Measurements from ENCODE around the gene GRIN2A. TPM values are rescaled to one million over a fixed set of nuclear protein-coding genes. Genes with fewer than 3 reads are reported as not detected.

The GRIN2A gene
- total RNA-seq, 2 experiments from 2014 or later: not detected

GRCh38 chr16:10137341-10137740 lies 44.9 kb downstream of the GRIN2A start:
- H3K27ac ChIP-seq (ENCODE audit: low read depth, low read length, poor library complexity, severe bottlenecking): no peak overlapping the region
- ChIA-PET CTCF (ENCODE audit: unreplicated experiment) (no interaction called here), POLR2A (no interaction called here)
- no peak overlapping the region for H3K4me2 ChIP-seq (ENCODE audit: low read length)
- no peaks in the 10 kb centered on the region for H3K36me3 ChIP-seq (ENCODE audit: insufficient read depth, low read length)
- no peak overlapping the region for H2AFZ ChIP-seq (ENCODE audit: low read length)
- intact Hi-C loops (cut with micrococcal nuclease; ENCODE audit: unreplicated experiment): no loop called here
- no peaks in the 10 kb centered on the region for H3K9me2 ChIP-seq (ENCODE audit: insufficient read depth, low read length)
- no peak for DNase-seq (ENCODE audit: low spot score)
- TF ChIP-seq CTCF (conservative IDR thresholded peaks at IDR 0.05; ENCODE audit: low read length): no peak
- TF ChIP-seq EZH2phosphoT487 (IDR thresholded peaks at IDR 0.05; ENCODE audit: borderline replicate concordance, low read depth, low read length): no peak
- no peaks in the 10 kb centered on the region for H4K20me1 ChIP-seq (ENCODE audit: insufficient read depth, low read length)
- no TSS peak for BruUV-seq (replicated peaks)
- no peak overlapping the region for H3K4me3 ChIP-seq (ENCODE audit: low read depth, low read length, poor library complexity, severe bottlenecking)
- no peaks in the 10 kb centered on the region for H3K79me2 ChIP-seq (ENCODE audit: insufficient read depth, low read depth, low read length)
- H3K4me1 ChIP-seq (ENCODE audit: insufficient read depth, low read length, poor library complexity, severe bottlenecking): no peaks in the 10 kb centered on the region
- H3K9me3 ChIP-seq (ENCODE audit: low read length): no peaks in the 10 kb centered on the region

- Histone ChIP-seq H3K9me3 (ENCODE audit: low read length) (no peaks in the 10 kb centered on the region), H3K4me3 (ENCODE audit: low read depth, low read length, poor library complexity, severe bottlenecking) (no peak overlapping the region), H3K4me2 (ENCODE audit: low read length) (no peak overlapping the region), H4K20me1 (ENCODE audit: insufficient read depth, low read length) (no peaks in the 10 kb centered on the region), H3K27ac (ENCODE audit: low read depth, low read length, poor library complexity, severe bottlenecking) (no peak overlapping the region), H3K79me2 (ENCODE audit: insufficient read depth, low read depth, low read length) (no peaks in the 10 kb centered on the region), H3K36me3 (ENCODE audit: insufficient read depth, low read length) (no peaks in the 10 kb centered on the region), H3K9me2 (ENCODE audit: insufficient read depth, low read length) (no peaks in the 10 kb centered on the region), H2AFZ (ENCODE audit: low read length) (no peak overlapping the region), H3K4me1 (ENCODE audit: insufficient read depth, low read length, poor library complexity, severe bottlenecking) (no peaks in the 10 kb centered on the region)
- no TSS peak for BruUV-seq (replicated peaks)
- POLR2A ChIA-PET: no interaction called here
- CTCF ChIA-PET (ENCODE audit: unreplicated experiment): no interaction called here
- DNase-seq (ENCODE audit: low spot score): no peak
- intact Hi-C loops (cut with micrococcal nuclease; ENCODE audit: unreplicated experiment): no loop called here
- TF ChIP-seq EZH2phosphoT487 (IDR thresholded peaks at IDR 0.05; ENCODE audit: borderline replicate concordance, low read depth, low read length) (no peak), CTCF (conservative IDR thresholded peaks at IDR 0.05; ENCODE audit: low read length) (no peak)
Observed at GRCh38 chr16:10136916-10137315, 45.3 kb downstream of the GRIN2A start.

- Histone ChIP-seq H3K9me3 (ENCODE audit: low read length) (no peaks in the 10 kb centered on the region), H3K4me2 (ENCODE audit: low read length) (no peak overlapping the region), H3K27ac (ENCODE audit: low read depth, low read length, poor library complexity, severe bottlenecking) (no peak overlapping the region), H3K79me2 (ENCODE audit: insufficient read depth, low read depth, low read length) (no peaks in the 10 kb centered on the region), H4K20me1 (ENCODE audit: insufficient read depth, low read length) (no peaks in the 10 kb centered on the region), H3K9me2 (ENCODE audit: insufficient read depth, low read length) (no peaks in the 10 kb centered on the region), H3K36me3 (ENCODE audit: insufficient read depth, low read length) (no peaks in the 10 kb centered on the region), H2AFZ (ENCODE audit: low read length) (no peak overlapping the region), H3K4me1 (ENCODE audit: insufficient read depth, low read length, poor library complexity, severe bottlenecking) (no peaks in the 10 kb centered on the region), H3K4me3 (ENCODE audit: low read depth, low read length, poor library complexity, severe bottlenecking) (no peak overlapping the region)
- BruUV-seq (replicated peaks): no TSS peak
- ChIA-PET POLR2A (interaction anchor here (1.0 kb wide), 1 partner anchor 12 kb away, joined by 4 read pairs; no protein-coding TSS in a partner anchor), CTCF (ENCODE audit: unreplicated experiment) (no interaction called here)
- no peak for DNase-seq (ENCODE audit: low spot score)
- intact Hi-C loops (cut with micrococcal nuclease; ENCODE audit: unreplicated experiment): no loop called here
- TF ChIP-seq EZH2phosphoT487 (IDR thresholded peaks at IDR 0.05; ENCODE audit: borderline replicate concordance, low read depth, low read length) (no peak), CTCF (conservative IDR thresholded peaks at IDR 0.05; ENCODE audit: low read length) (no peak)
Observed at GRCh38 chr16:10130538-10130937, 51.7 kb downstream of the GRIN2A start.

Data from OCI-LY7 (cell line).